GM18508 (cell line): ENCODE data around the gene ASAP2.

Experiments used
- ATAC-seq: cut with Tn5 transposase; IDR thresholded peaks from one replicate; pipeline ENCODE4 v1.9.1; 2021; ENCODE audit warnings: moderate number of reproducible peaks; ENCODE audit not compliant: insufficient read depth, unreplicated experiment

ASAP2 gene

GRCh38 chr2:9335322-9335832, 128.8 kb downstream of the ASAP2 start:
- ATAC-seq: no peak

- ATAC-seq: no peak
These were observed 129.6 kb downstream of the ASAP2 start for GRCh38 chr2:9336241-9336575.

GRCh38 chr2:9336576-9337314, 130.1 kb downstream of the ASAP2 start:
- no peak for ATAC-seq

- ATAC-seq: no peak
These were observed 131.3 kb downstream of the ASAP2 start for GRCh38 chr2:9337901-9338300.

- ATAC-seq: no peak
These were observed 134.8 kb downstream of the ASAP2 start for GRCh38 chr2:9341337-9341887.

- no peak for ATAC-seq
These were observed 136.0 kb downstream of the ASAP2 start for GRCh38 chr2:9342659-9343058.

GRCh38 chr2:9343524-9343923, 136.9 kb downstream of the ASAP2 start:
- no peak for ATAC-seq

GRCh38 chr2:9344434-9344833, 137.8 kb downstream of the ASAP2 start:
- no peak for ATAC-seq

- no peak for ATAC-seq
These were observed 138.7 kb downstream of the ASAP2 start for GRCh38 chr2:9345343-9345742.

GRCh38 chr2:9345997-9346396, 139.4 kb downstream of the ASAP2 start:
- no peak for ATAC-seq

- ATAC-seq: no peak
These were observed 140.3 kb downstream of the ASAP2 start for GRCh38 chr2:9346885-9347284.

- ATAC-seq: no peak
These were observed 140.8 kb downstream of the ASAP2 start for GRCh38 chr2:9347411-9347881.

GRCh38 chr2:9354318-9354717, 147.7 kb downstream of the ASAP2 start:
- no peak for ATAC-seq

GRCh38 chr2:9355270-9355669, 148.7 kb downstream of the ASAP2 start:
- no peak for ATAC-seq

- ATAC-seq: no peak
These were observed 149.1 kb downstream of the ASAP2 start for GRCh38 chr2:9355716-9356115.

- no peak for ATAC-seq
These were observed 149.6 kb downstream of the ASAP2 start for GRCh38 chr2:9356261-9356660.

- no peak for ATAC-seq
These were observed 152.2 kb downstream of the ASAP2 start for GRCh38 chr2:9358846-9359245.

- no peak for ATAC-seq
These were observed 152.9 kb downstream of the ASAP2 start for GRCh38 chr2:9359463-9359862.

GRCh38 chr2:9360110-9360509, 153.5 kb downstream of the ASAP2 start:
- ATAC-seq: no peak

GRCh38 chr2:9360701-9361100, 154.1 kb downstream of the ASAP2 start:
- no peak for ATAC-seq

- no peak for ATAC-seq
These were observed 157.8 kb downstream of the ASAP2 start for GRCh38 chr2:9364373-9364772.
